CD4-positive, alpha-beta T cell treated with Interleukin-6 at 100 ng/mL for 8 hours (primary cell): ENCODE data around the gene MXD4.

Source experiments
- DNase-seq: peaks from one replicate; pipeline ENCODE4 v3.0.0-alpha.2; 2020; ENCODE audit warnings: mixed read lengths, low spot score

The MXD4 gene

DNA sequence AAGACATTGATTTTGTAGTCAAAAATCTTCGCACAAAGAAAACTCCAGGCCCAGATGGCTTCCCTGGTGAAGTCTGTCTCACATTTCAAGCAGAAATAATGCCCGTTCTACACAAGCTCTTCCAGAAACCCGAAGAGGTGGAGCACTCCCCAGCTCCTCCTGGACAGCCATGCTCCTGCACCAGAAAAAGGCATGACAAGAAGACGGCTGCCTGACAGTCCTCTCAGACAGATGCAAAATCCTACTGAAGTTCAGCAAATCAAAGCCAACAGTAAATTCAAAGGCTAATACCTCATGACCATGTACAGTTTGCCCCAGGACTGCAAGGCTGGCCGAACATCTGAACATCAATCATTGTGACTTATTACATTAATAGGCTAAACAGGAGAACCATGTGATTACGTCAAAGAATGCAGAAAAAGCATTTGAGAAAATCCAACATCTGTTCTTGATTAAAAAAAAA, 30.8 kb upstream of the MXD4 start:
- DNase-seq = no peak

DNA sequence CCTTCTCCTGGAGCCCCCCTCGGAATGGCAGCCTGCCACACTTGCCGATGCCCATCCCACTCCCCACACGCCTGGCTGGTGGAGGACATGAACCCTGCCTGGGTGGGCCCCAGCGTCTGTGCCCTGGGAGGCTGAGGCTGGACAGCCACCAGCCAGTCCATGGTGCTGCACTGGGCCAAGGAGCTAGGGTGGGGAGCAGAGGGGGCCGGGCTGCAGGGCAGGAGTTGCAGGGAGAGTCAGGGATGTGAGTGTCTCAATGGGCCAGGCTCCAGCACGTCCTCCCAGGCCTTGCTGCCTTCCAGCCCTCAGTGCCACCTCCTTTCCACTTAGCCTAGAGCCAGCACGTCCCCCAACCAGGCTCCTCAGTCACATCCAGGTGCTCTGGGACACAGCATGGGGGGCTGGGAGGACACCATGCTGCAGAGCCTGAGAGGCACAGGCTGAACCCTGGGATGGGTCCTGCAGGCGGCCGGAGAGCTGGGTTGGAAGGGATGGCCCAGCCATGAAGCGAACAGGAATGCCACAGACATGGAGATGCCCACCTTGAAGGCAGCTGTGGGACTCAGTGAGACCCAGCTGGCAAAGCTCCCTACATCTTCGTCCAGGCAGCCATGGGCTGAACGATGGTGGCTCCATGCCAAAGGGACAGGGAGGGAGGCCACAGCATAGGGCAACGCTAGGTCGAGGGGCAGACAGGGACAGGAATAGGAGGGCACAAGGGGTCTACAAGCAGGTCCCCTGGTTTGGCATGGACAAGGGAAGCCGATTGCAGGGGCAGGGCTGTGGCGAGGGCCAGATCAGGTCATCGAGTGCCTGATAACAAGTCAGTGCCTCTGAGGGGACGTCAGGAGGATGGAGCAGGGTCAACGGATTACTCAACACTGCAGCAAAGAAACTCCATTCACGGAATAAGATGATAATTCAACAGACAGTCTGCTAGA, 30.1 kb upstream of the MXD4 start:
- no peak for DNase-seq

DNA sequence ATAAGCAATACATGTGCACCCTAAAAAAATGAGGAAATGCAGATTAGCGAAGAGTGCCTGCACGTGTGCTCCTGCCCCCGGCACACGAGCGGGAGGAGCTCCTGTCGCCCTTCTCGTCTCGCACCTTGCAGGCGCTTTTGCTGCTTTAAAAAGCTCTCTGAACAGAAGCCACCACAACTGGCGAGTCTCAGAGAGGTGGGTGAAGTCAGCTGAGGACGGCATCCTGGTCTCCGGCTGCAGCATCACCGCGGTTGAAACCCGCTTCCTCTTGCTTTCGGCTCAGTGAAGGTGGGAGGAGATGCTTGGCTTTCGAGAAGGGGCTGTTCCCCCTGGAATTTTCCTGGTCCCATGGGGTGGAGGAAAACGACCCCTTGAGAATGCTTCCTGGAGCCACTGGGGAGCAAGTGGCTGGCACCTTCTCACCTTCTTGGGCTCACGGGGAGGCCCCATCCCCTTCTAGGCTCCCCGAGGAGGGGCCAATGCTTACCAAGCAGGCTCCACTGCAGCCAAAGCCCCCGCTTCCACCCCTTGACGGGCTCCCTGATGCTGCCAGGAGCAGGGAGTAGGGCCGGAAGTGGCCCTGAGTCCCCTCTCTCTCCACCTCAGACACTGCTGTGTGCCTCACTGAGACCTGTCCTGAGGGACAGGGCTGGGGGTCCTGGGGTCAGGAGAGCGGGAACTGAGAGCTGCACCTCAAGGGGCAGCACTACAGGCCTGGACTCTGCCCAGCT, 29.2 kb upstream of the MXD4 start:
- peak; percentile 82 for DNase-seq

DNA sequence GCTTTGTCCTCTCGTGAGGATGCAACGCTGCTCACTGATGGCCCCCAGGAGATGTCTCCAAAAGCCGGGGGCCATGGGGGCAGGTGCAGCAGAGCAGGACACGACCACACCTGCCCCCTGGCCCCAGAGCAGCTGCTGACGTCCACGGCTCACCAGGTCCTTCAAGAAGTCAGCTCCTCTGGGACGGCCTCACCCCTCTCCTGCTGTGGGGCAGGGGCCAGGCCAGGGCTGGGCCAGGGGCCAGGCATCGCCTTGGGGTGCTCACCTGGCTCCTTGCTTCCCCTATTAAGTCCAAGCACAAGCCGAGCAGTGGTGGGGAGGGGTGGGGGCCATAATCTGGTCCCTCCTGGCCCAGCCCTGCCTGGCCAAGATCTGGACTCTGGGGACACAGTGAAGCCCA, 28.6 kb upstream of the MXD4 start:
- no peak for DNase-seq

DNA sequence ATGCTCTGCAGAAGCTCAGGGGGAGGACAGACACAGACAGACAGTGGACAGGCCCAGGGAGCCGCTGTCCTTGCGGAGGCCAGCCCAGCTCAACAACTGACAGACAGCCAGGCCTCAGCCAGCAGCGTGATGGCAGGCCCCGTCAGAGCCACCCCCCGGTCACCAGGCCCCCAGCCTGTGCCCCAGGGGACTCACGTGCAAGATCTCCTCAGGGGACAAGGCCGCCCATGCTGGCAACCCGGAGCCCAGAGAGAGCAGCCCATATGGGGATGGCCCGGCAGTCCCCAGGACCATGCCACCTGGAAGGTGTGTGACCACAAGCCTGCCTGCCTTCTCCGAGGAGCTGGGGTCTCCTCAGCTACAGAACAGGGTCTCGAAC, 28.0 kb upstream of the MXD4 start:
- DNase-seq = no peak

DNA sequence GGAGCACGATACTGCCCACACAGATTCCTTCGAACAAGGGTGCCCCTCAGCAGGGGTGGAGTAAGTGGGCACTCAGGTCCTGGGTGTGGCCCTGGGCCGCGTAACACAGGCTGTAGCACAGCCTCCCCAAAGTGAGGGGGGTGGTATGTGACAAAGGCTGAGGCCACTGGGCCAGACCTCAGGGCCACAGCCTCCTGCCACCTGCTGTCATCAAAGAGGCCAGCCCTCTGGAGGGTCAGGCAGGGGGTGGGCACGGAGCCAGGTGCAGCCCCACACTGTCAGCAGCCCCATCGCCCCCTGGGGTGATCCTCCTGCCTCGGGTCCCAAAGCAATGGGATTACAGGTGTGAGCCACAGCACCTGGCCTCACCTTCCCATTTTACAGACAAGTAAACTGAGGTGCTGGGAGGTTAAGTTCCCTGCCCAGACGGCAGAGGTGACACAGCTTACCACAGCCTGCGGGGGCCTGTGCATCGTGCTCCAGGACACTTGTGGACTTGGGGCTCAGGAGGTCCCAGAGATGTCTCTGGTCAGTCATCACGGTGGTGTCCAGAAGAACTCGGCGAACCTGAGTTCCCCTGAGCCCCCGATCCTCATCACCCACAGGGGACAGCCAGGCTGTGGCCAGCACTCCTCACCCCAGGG, 27.5 kb upstream of the MXD4 start:
- DNase-seq = no peak

DNA sequence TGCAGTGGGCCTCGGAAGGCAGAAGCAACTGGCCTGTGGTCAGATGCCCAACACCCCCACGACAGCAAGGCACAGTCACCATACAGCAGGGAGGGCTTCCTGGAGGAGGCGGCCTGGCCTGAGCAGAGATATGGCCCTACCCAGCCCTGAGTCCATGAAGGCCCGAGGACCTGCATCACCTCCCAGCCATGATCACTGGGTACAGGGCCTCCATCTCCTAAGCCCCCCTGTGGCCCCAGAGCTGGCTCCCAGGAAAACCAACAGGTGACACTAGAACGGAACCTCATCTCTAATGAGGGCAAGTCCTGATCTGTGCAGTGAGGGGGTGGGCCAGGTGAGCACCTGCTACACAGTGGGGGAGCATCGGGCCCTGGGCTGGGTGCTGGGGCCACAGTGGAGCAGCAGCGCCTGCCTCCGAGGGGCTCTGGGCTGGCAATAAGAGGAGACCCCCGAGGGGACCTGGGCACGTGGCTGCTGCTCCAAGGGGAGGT, 26.2 kb upstream of the MXD4 start:
- no peak for DNase-seq

DNA sequence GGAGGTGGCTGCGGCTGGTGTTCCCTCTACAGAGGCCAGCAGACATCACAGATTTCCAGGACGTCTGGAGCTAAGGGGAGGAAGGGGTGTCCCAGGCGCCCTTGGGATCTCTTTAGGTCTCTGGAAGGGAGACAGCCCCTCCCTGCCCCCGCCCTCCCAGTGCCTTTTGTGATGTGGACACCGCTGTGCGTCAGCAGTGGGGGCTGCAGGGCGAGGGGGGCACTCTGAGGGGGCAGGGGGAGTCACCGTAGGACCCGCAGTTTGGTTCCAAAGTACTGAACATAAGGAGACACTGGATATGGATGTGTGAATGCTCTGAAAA, 25.6 kb upstream of the MXD4 start:
- DNase-seq = no peak

DNA sequence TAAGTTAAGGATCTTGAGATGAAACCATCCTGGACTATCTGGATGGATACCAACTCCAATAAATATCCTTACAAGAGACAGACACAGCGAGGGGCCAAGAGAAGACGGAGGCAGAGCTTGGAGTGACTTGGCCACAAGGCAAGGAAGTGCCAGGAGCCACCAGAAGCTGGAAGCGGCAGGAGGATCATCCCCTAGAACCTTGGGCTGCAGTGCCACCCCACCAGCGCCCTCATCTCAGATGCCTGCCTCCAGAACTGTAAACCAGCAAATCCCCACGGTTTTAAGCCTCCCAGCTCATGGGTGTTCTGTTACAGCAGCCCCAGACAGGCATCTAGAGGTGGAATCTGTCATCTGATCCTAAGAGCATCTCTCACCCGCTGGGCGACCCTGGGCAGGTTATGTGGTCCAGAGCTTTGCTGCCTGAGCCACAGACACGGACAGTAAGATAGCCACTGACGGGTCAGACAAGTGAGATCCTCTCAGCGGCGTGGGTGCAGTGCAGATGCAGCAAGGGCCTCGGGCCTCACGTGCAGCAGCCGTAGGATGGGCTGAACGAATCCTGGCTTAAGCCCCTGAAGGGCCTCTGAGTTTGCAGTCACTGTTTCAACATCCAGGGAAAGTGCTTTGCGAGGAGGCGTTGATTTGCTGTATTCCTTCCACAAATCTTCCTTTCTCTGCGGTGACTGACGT, 25.1 kb upstream of the MXD4 start:
- no peak for DNase-seq

DNA sequence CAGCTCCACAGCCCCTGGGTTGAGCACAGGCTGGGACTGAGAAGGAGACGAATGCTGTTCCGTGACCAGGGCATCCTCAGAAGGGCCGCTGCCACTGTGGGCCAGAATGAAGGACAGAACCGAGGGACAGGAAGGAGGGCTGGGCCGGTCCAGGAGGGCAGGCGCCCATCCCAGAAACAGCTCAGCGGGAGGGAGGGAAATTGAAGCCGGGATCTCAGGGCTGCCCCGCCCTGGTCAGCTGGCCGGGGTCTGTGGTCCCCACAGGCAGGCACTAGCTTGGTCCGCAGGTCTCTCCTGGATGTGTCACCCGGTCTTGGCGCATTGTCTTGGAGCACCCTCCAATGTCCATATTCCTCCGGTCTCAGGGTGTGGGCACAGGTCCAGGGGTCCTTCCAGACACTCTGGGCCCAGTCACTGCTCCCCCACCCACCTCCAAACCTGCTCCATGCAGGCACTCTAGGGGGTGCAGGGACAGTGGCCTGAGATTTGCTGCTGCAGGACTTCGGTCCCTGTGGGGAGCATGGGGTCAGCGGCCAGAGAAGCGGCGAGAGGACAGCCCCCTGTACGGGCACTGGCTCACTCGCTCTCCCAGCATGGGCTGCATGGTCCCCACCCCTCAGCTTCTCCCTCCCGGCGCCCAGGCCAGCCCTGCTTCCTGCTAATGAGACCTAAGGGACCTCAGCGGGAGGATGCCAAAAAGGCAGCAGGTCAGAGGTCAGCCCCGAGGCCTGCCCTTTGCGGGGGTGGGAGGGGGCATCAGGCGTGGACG, 23.9 kb upstream of the MXD4 start:
- no peak for DNase-seq

DNA sequence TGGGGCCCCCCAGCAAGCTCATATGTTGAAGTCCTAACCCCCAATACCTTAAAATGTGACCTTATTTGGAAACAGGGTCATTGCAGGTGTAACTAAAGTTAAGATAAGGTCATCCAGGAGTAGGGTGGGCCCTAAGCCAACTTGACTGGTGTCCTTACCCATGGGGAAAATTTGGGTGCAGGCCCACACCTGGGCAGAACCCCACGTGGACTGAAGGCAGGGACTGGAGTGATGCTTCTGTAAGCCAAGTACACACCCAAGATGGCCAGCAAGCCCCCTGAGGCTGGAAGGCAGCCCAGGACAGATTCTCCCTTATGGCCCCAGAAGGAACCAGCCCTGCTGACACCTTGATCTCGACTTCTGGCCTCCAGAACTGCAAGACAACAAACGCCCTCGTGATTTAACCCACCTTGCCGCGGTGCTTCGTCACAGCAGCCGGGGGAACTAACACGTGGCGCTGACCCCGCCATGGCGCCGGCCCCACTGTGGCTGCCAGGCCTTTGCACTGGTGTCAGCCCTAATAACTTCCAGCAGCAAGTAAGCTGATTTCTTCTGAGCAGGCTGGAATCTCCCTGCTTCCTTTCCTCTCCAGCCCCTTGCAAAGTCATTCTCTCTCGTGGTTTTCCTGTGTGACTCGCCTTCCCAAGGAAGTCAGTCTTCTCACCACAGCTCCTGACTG, 23.2 kb upstream of the MXD4 start:
- DNase-seq = no peak

DNA sequence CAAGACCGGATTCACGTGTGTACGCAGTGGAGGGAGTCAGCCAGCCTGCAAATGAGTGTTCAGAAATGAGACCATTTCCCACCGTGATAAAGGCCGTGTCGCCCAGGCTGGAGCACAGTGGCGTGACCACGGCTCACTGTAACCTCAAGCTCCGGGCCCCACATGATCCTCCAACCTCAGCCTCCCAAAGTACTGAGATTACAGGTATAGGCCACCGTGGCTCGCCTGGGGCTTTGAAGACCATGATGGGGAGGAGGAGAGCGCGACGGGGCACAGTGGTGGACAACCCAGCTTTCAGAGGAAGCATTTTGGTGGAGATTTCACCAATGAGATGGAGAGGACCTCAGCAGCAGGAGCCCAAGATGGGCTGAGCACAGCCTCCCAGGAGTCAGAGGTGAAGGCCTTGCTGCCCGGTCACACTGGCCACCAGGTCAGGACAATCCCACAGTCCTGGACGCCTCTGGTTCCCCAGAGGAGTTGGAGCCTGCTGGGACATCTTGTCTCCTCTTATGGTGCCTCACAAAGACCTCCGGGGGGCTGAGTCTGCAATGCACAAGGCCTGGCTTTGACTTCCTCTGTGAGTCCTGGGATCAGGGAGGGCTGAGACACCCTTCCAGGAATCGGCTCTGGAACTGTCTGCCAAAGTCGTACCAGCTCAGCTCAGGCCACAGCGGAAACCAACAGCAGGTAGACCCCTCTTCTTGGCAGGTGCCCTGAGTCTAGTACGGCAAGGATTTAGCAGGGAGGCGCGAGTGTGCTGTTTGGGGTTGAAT, 22.4 kb upstream of the MXD4 start:
- DNase-seq = no peak

DNA sequence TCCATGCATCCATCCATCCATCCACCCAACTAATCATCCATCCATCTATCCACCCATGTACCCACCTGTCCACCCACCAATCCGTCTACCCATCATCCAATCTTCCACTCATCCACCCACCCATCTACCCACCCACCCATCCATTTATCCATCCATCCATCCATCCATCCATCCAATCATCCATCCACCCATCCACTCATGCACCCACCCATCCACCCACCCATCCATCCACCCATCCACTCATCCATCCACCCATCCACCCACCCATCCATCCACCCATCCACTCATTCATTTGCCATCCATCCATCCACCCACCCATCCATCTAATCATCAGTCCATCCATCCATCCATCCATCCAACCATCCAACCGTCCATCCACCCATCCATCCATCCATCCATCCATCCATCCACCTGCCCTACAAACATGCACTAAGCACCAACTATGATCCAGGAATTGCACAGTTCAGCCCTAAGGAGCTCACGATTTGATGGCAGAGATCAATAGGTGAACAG, 21.3 kb upstream of the MXD4 start:
- DNase-seq = no peak

DNA sequence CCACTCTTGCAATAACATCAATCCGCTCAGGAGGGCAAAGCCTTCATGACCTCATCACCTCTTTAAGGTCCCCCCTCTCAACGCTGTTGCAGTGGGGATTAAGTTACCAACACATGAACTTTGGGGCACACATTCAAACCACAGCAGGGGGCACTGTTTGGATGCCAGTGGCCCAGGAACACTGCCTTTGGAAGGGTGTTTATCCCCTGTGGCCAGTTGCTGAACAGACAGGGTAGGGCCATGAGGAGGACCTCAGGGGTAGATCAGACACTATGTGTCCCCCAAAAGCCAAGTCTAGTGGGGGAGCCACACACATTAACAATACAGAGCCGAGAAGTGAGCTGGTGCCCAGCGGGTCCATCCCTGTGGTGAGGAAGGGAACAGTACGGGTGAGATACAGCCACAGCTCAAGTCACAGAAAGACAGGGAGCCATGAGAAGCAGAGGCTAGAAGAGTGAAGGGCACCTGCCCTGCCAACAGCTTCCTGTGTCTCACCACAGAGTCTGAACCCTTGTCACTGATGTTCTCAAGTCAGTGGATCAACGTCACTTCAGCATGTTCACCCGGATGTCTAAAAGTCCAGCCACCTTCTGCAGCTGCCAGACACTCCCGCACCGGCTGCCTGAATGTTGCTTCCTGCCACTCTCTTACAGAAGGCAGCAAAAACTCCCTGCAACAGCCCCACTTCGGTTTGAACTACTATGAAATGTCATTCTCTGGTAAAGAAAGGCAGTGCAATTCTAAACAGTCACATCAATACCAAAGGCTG, 19.9 kb upstream of the MXD4 start:
- DNase-seq = peak; percentile 89

DNA sequence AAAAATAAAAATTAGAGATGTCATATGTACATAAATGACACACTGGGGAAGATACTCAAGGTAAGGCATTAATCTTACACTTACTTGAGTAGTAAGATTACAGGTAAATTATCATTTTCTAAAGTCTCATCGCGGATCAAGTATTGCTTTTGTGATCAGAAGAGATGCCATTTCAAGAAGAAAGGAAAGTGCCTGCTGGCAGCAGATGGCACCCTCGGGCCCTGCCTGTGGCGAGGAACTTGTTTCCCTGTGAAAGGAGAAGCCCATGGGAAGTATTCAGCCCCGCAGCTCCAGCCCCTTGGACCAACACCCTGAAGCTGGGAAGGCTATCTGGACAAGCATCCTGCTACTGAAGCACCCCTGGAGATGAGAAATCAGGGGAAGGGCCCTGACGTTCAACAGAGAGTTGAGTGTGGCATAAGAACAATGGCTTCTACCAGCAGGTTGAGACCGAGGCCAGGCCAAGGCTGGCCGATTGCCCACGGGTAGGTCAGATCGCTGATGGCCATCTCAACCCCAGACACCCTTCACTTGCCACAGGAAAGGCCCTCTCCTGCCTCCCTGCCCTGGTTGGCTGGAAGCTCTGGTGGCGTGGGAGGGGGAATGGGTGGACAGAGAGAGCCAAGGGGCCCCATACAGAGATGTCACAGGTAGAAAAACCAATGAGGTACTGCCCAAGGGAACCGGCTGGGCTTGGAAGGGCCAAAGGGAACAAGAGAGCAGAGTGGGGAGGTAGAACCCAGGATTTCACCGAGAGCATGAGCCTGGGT, 18.8 kb upstream of the MXD4 start:
- no peak for DNase-seq

DNA sequence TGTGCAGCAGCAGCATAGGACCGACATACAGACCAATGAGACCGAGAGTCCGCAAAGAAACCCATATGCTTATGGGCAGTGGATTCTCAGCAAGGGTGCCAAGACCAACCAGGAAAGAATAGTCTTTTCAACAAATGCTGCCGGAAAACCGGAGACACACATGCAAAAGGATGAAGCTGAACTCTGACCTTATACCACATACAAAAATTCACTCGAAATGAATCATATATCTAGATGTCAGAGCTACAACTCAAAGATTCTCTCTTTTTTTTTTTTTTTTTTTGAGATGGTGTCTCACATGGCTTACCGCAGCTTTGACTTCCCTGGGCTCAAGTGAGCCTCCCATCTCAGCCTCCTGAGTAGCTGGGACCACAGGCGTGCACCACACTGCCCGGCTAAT, 16.0 kb upstream of the MXD4 start:
- no peak for DNase-seq

DNA sequence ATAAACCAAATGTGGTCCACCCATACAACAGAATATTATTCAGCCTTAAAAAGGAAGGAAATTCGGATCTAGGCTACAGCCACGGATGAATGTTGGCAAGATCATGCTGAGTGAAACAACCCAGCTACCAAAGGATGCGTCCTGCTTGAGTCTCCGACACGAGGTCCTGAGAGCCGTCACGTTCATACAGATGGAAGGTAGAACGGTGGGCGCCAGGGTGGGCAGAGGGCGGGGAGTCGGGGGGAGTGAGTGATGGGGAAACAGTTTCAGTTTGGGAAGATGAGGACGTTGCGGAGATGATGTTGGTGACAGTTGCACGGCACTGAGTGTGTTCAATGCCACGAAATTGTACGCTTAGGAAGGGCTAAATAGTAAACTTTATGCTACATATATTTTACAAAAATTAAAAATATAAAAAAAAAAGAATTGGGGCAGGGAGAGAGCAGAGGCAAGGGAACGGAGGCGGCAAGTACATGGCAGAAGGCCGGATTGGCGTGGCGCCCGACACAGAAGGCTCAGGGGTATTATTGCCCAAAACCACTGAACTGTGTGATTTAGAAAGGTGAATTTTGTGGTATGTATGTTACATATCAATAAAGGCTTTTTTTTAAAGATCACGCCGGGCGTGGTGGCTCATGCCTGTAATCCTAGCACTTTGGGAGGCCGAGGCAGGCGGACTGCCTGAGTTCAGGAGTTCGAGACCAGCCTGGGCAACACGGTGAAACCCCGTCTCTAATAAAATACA, 14.8 kb upstream of the MXD4 start:
- DNase-seq = no peak
